ENCODE results near the gene SYT13.
A peak's percentile ranks its signal among the peaks of the same experiment; 100 is the strongest.

DNA sequence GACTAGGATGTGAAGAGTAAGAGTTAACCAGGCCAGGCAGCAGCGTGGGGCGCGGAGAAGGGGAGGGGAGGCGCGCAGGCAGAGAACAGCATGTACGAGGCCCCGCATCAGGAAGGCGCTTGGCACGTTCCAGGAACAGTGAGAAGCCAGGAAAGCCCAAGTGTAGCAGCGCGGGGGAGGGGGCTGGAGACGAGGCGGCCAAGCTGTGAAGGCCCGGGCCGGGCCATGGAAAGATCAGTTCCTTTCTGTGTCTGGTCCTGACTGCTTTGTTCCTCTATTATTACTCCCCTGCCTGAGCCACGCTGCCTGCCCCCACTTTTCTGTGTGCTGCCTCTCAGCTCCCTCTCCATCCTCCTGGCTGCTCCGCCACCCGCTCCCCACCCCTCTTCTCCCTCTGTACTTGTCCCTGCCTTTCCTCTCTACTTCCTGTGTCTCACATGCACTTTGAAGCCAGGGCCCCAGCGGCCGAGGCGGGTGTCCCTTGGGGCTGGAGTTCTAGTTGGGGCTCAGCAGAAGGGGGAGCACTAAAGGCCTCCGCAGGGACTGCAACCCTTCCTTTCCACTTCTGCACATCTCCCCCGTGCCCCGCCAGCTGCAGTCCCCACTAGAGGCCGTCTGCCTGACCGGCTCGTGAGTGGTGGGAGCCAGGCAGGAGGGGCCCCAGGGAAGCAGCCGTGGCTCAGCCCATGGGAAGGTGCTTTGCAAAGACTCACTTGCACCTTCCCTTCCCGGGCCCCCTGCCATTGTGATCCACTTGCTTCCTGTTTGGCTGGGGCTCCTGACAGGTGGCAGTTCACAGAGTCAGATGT lies 76.0 kb downstream of the SYT13 start:
- TF ChIP-seq, protein P1, sequence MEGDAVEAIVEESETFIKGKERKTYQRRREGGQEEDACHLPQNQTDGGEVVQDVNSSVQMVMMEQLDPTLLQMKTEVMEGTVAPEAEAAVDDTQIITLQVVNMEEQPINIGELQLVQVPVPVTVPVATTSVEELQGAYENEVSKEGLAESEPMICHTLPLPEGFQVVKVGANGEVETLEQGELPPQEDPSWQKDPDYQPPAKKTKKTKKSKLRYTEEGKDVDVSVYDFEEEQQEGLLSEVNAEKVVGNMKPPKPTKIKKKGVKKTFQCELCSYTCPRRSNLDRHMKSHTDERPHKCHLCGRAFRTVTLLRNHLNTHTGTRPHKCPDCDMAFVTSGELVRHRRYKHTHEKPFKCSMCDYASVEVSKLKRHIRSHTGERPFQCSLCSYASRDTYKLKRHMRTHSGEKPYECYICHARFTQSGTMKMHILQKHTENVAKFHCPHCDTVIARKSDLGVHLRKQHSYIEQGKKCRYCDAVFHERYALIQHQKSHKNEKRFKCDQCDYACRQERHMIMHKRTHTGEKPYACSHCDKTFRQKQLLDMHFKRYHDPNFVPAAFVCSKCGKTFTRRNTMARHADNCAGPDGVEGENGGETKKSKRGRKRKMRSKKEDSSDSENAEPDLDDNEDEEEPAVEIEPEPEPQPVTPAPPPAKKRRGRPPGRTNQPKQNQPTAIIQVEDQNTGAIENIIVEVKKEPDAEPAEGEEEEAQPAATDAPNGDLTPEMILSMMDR (IDR thresholded peaks at IDR 0.05; ENCODE audit: extremely low read depth in 1 of 2, insufficient read depth in 1 of 2, low read depth in 1 of 2, low read length in 2 of 2): peak in 1 of 2 donors; percentile 8
- TF ChIP-seq MAX (IDR thresholded peaks at IDR 0.05; ENCODE audit: insufficient read depth, insufficient read length) (no peak), EZH2 (IDR thresholded peaks at IDR 0.05; ENCODE audit: borderline replicate concordance, low read depth, low read length, severe bottlenecking) (no peak), MYC (IDR thresholded peaks at IDR 0.05; ENCODE audit: low read depth, low read length) (no peak), FOS (IDR thresholded peaks at IDR 0.05; ENCODE audit: borderline replicate concordance, insufficient read depth, low read length) (no peak), POLR2A (IDR thresholded peaks at IDR 0.05; ENCODE audit: low read depth, low read length) (peak; percentile 24)
